Measurements from ENCODE around the gene NCEH1.

The NCEH1 gene

DNA sequence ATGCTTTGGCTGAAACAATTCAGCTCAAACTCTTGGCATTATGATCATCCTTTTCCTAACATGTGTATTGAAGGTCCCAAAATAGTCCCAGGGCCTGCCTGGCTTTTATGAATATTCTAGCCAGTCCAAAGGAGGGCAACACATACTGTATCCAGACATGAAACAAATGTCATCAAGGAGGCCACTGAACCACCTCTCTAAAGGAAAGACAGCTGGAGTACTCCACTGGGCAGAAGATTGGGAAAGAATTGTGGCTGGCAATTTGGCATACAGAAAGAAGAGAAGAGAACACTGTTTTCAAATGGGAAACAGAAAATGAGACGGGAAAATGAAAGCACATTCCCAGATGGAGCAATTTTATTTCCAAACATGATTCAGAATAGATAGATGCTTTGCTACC, 80.6 kb downstream of the NCEH1 start:
- no peak for TF ChIP-seq POLR2A (IDR thresholded peaks at IDR 0.05; ENCODE audit: low read depth, low read length)
- FAIRE-seq (no peak), DNase-seq (ENCODE audit: insufficient read length) (no peak)

DNA sequence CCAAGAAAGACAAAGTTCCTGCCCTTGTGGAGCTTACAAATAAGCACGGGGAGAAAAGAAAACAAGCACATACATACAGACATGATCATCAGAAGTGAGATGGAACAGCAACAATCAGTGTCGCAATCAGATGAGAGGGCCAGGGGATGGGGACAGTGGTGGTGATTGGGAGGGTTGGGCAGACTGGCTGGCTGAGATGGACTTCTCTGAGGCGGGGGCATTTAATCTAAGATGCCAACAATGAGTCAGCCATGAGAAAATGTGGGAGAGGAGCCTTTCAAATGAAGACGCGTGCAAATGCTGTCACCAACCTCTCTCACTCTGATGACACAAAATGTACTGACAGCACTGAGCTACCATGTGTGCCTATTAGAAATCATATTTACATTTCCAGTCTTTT, 81.4 kb downstream of the NCEH1 start:
- TF ChIP-seq POLR2AphosphoS5 (IDR thresholded peaks at IDR 0.05; ENCODE audit: low read depth, low read length), result no peak
- no peak for TF ChIP-seq POLR2A (IDR thresholded peaks at IDR 0.05; ENCODE audit: low read depth, low read length)
- TF ChIP-seq TAF1 (IDR thresholded peaks at IDR 0.05; ENCODE audit: borderline replicate concordance, low read depth, low read length), result no peak
- FAIRE-seq, result no peak

DNA sequence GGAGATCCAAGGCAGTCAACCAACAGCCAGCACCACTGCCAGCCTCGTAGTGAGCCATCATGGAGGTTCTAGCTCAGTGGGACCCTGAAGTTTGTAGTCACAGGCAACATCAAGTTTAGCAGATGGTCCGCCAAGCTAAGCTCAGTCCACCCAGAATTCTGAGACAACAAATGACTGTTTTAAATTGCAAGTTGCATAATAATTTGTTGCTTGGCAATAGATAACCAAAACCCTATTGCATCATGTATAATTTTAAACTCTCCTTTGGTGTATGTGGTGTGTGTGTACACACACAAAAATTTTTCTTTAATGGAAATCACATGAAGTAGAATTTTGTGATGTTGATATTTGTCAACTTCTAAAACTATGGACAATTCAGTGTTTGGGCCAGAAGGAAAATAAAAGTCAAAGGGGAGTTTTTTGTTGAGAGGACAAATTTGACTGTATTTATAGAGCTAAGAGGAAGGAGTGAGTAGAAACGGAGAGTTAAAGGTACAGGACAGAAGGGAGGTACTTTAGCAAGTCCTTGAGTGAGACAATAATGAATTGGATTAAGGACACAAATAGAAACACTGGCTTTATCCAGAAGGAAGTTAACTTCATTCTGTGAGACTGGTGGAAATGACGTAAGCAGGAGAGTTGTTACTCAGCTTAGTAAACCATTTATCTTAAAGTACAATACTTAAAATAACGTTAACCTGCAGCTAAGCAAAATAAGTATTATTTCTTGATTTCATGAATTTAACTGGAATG, 83.6 kb downstream of the NCEH1 start:
- FAIRE-seq, result no peak
- no peak for DNase-seq (ENCODE audit: insufficient read length)
- TF ChIP-seq POLR2AphosphoS5 (IDR thresholded peaks at IDR 0.05; ENCODE audit: low read depth, low read length) (no peak), POLR2A (IDR thresholded peaks at IDR 0.05; ENCODE audit: low read depth, low read length) (no peak)

More for the DNA sequence above, 81.4 kb downstream of the NCEH1 start:
- no peak for DNase-seq (ENCODE audit: insufficient read length)

DNA sequence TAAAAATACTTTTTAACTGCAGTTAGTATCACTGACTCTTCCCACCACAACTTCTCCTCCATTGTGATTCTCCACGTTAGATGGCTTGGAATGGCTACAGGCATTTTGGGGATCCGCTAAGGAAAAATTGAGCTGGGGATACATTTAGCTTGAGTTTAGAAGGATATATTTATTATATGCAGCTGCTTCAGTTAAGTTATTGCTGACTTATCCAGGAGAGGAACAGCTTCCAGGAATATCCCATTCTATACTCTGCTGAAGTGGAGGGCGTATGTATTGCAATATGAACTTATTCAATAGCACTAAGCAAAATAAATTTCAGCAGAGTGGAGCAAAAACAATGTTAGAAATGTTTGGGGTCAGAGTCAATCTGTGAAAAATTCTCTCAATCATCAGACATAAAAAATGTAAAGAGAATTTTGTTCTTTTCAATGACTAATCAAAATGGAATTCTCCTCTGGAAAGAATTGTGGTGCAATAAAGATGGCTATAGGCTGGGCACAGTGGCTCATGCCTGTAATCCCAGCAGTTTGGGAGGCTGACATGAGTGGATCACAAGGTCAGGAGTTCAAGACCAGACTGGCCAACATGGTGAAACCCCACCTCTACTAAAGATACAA, 84.7 kb downstream of the NCEH1 start:
- FAIRE-seq (no peak), DNase-seq (ENCODE audit: insufficient read length) (no peak)
- TF ChIP-seq TAF1 (IDR thresholded peaks at IDR 0.05; ENCODE audit: borderline replicate concordance, low read depth, low read length) (no peak), POLR2AphosphoS5 (IDR thresholded peaks at IDR 0.05; ENCODE audit: low read depth, low read length) (no peak), POLR2A (IDR thresholded peaks at IDR 0.05; ENCODE audit: low read depth, low read length) (no peak)

DNA sequence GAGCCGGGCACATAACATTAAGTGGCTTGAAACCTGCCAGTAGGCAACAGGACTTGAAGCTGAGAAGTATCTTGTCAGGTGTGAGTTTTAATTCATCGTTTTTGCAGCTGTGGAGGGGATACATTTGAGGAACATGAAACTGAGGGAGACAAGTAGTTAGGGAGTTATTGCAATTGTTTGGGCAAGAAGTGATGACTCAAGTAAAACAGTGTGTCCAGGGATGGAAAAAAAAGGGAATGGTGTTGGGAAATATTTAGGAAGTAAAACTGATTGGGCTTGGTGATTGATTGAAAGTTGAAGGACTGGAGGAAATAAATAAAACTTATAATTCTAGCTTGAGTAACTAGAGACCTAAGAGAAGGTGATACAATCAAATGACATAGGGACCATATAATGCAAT, 85.5 kb downstream of the NCEH1 start:
- TF ChIP-seq TAF1 (IDR thresholded peaks at IDR 0.05; ENCODE audit: borderline replicate concordance, low read depth, low read length) (no peak), POLR2AphosphoS5 (IDR thresholded peaks at IDR 0.05; ENCODE audit: low read depth, low read length) (no peak), POLR2A (IDR thresholded peaks at IDR 0.05; ENCODE audit: low read depth, low read length) (no peak)
- no peak for FAIRE-seq
- DNase-seq (ENCODE audit: insufficient read length), result no peak

DNA sequence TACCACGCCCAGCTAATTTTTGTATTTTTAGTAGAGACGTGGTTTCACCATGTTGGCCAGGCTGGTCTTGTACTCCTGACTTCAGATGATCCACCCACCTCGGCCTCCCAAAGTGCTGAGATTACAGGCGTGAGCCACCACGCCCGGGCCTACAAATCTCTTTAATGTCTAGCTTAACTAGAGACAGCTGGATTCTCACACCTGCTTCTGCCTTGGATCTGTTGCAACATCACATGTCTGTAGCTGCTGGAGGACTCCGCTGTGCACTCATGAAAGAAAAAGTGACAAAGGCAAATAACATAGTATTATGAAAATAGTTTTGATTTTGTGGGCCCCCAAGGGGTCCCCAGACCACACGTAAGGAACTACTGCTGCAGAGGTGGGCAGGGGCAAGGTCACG, 85.9 kb downstream of the NCEH1 start:
- TF ChIP-seq TAF1 (IDR thresholded peaks at IDR 0.05; ENCODE audit: borderline replicate concordance, low read depth, low read length) (no peak), POLR2AphosphoS5 (IDR thresholded peaks at IDR 0.05; ENCODE audit: low read depth, low read length) (no peak), POLR2A (IDR thresholded peaks at IDR 0.05; ENCODE audit: low read depth, low read length) (no peak)
- FAIRE-seq (no peak), DNase-seq (ENCODE audit: insufficient read length) (no peak)

DNA sequence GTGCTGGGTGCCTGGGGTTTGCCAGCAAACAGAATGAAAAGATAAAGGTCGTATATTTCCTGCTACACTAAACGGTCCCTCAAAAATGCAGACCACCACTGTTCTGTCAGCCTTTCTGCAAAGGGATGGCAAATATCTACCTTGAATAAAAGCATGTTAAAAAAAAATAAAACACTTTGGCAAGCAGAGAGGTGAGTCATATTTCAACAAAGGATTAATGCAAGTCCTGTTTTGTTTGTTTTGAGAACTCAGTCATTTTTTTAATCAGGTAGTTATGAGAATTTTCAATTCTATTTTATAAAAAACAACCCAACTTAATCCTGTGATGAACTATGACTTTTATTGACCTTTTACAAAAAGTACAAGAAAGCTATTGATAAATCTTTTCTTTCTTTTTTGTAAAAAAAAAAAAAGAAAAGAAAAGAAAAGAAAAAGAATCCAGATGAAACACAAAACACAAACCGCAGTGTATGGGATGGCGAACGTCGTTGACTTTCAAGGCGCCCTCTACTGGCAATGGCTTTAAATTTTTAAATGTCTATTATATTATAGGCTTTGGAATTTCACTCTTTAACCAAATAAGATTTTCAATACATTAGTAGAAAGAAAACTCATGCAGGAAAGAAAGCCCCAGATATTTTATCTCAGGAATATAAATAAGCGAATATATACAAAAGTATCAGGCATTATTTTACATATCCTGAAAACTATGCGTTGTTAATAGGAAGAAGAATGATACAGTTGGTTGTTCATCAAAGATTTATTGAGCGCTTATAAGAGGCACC, 87.8 kb downstream of the NCEH1 start:
- no peak for DNase-seq (ENCODE audit: insufficient read length)
- FAIRE-seq, result no peak
- TF ChIP-seq POLR2AphosphoS5 (IDR thresholded peaks at IDR 0.05; ENCODE audit: low read depth, low read length) (no peak), POLR2A (IDR thresholded peaks at IDR 0.05; ENCODE audit: low read depth, low read length) (no peak), TAF1 (IDR thresholded peaks at IDR 0.05; ENCODE audit: borderline replicate concordance, low read depth, low read length) (no peak)

DNA sequence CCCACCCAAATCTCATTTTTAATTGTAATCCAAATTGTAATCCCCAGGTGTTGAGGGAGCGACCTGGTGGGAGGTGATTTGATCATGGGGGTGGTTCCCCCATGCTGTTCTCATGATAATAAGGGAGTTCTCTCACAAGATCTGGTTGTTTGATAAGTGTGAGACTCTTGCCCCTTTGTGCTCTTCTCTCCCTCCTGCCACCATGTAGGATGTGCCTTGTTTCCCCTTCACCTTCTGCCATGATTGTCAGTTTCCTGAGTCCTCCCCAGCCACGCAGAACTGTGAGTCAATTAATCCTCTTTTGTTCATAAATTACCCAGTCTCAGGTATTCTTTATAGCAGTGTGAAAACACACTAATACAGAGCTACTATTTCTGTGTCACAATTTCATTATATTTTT, 88.7 kb downstream of the NCEH1 start:
- DNase-seq (ENCODE audit: insufficient read length), result no peak
- TF ChIP-seq TAF1 (IDR thresholded peaks at IDR 0.05; ENCODE audit: borderline replicate concordance, low read depth, low read length), result no peak
- no peak for TF ChIP-seq POLR2AphosphoS5 (IDR thresholded peaks at IDR 0.05; ENCODE audit: low read depth, low read length)
- FAIRE-seq, result no peak

DNA sequence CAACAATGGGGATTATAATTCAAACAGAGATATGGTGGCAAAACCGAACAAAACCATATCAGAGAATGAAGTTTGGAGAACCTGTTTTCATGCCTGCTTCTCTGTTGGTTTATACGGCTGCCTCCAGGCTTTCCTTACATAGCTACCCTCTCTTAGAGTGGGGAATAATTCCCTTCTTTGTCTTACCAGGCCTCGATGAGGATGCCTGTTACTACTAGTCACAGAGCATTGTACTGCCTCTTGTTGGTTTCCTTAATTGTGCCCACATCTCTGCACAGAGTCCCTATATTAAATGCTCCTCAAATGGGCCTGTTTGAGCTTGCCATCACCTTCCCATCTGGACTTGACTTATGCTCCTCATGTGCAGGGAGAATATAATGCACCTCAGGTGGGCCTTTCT, 92.9 kb downstream of the NCEH1 start:
- TF ChIP-seq POLR2AphosphoS5 (IDR thresholded peaks at IDR 0.05; ENCODE audit: low read depth, low read length), result no peak
- TF ChIP-seq POLR2A (IDR thresholded peaks at IDR 0.05; ENCODE audit: low read depth, low read length), result no peak
- no peak for TF ChIP-seq TAF1 (IDR thresholded peaks at IDR 0.05; ENCODE audit: borderline replicate concordance, low read depth, low read length)
- FAIRE-seq (no peak), DNase-seq (ENCODE audit: insufficient read length) (no peak)

DNA sequence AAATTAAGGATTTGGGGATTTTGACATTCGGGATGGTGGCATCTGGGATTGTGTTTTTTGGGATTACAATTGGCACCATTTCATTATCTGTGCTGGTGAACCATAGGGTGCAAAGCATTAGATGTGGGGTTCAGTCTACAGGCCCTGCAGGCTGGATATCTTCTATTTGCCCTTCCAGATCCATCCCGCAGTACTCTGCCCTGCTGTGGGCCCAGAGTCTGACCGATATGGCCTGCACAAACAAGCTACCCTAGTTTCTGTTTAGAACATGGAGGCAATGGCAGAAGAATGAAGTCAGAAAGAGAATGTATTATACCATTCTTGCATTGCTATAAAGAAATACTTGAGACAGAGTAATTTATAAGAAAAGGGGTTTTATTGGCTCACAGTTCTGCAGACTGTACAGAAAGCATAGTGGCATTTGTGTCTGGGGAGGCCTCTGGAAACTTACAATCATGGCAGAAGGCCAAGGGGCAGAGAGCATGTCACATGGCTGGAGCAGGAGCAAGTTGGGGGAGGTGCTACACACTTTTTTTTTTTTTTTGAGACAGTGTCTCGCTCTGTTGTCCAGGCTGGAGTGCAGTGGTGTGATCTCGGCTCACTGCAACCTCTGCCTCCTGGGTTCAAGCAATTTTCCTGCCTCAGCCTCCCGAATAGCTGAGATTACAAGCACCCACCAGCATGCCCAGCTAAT, 93.7 kb downstream of the NCEH1 start:
- DNase-seq (ENCODE audit: insufficient read length) (no peak), FAIRE-seq (no peak)
- no peak for TF ChIP-seq TAF1 (IDR thresholded peaks at IDR 0.05; ENCODE audit: borderline replicate concordance, low read depth, low read length)
- no peak for TF ChIP-seq POLR2A (IDR thresholded peaks at IDR 0.05; ENCODE audit: low read depth, low read length)
- no peak for TF ChIP-seq POLR2AphosphoS5 (IDR thresholded peaks at IDR 0.05; ENCODE audit: low read depth, low read length)

DNA sequence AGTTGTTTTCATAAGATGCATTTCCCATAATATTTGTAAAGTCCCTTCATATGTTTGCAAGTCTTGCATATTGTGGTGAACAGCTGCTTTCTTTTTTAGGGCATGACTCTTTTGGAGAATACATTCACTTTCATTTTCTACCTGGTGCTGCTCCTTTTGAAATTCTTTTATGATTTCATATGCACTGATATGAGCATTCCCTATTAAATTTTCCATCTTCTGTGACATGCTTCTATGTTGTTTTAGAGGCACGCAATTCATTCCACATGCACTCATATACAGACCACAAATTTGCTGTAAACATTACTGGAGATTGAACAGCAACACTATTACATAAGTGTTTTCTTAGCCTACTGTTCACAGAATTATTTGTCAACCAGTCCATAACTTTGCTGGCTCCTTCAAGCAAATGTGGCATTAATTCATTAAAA, 94.8 kb downstream of the NCEH1 start:
- DNase-seq (ENCODE audit: insufficient read length) (no peak), FAIRE-seq (no peak)
- TF ChIP-seq TAF1 (IDR thresholded peaks at IDR 0.05; ENCODE audit: borderline replicate concordance, low read depth, low read length), result no peak
- TF ChIP-seq POLR2AphosphoS5 (IDR thresholded peaks at IDR 0.05; ENCODE audit: low read depth, low read length), result no peak
- no peak for TF ChIP-seq POLR2A (IDR thresholded peaks at IDR 0.05; ENCODE audit: low read depth, low read length)

Data from GM12892 (cell line).